Jurkat, Clone E6-1 (cell line): ENCODE data around the gene EBF3.

Experiments used
- DNase-seq: peaks from one replicate; pipeline ENCODE4 v3.0.0-alpha.2; 2011; ENCODE audit warnings: low read depth, low spot score
- H3K4me3 ChIP-seq: 2 replicates; pipeline ENCODE4 v1.5.1; 2011; ENCODE audit warnings: mild to moderate bottlenecking, low read length, control low read depth, moderate library complexity

EBF3 gene

DNA sequence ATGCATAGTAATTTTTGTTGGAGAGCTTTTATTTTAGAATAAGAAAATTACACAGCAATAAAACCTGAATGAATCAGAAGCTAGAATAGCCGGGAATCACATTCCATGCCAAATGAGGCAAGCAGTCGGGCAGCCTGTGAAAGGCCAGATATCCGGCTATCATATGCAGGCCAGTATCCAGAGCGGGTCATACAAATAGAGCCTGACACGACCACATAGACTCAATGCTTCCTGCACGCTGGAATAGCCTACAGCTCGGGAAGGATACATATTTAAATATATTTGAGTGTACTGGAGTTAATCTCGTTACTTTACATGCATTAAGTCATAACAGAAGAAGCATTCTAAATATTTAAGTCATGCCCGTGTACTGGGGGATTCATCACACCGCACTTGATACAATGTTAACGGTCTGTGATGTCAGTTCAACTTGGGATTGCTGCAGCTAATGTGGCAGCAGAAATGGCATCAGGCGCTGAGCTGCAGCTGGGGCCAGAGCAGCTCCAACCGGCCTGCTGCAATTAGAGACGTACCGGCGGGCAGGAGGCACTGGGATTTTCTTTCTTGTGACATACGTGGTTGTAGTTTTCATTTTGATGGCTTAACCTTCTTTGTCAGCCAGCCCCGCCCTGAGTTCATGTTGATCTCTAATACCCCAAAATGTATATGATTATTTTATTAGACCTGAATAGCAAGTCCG lies 112.0 kb downstream of the EBF3 start:
- no peak for DNase-seq
- no peak overlapping the region for H3K4me3 ChIP-seq

DNA sequence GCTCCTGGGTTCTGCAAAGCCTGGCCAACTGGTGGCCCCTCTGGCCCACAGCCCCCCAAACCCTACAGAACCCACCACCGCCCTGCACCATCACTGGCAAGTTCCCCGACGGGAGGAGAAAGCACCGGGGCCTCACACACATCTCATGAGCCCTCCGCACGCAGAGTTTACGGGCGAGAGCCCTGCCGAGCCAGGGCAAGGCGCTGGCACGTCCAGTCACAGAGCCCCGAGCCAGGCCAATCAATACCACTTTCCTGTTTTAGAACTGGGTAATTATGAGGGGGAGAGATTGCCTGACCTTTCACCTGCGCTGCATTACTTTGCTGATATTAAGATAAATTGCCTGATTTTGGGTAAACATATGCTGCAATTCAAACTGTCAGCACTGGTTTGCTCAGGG lies 113.3 kb downstream of the EBF3 start:
- no peak for DNase-seq
- H3K4me3 ChIP-seq = no peak overlapping the region

- DNase-seq = no peak
- no peak overlapping the region for H3K4me3 ChIP-seq
These were observed 113.8 kb downstream of the EBF3 start for GRCh38 chr10:129850316-129850715.

DNA sequence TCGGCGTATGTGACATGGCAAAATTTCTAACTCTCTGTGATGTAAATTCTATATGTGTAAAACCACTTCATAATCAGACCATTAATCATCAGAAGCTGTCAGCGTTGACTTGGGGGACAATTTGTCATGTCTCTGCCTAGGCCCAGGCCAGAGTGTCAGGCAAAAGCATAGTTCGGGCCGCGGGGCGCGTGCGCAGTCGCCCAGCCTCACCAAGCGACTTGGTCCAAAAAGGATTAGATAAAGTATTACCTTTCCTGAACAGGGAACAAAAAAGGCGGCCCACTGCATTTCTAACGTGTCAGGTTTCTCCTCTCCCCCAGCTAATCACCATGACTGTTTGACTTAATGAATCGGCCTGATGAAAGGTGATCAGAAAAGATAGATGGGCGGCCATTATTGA lies 114.2 kb downstream of the EBF3 start:
- DNase-seq = no peak
- no peak overlapping the region for H3K4me3 ChIP-seq

DNA sequence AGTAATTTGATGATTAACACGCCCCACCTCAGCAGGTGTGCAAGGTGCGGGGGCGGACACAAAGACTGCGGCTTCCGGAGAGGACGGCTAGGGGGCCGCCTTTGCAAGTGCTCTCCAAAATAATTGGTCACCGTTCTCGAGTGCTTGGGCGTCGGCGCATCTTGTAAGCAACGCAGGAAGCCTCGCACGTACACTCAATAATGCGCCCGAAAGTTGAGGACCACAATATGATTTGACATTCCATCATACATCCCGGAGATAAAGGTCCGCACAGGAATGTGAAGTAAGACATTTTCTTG lies 114.7 kb downstream of the EBF3 start:
- no peak for DNase-seq

GRCh38 chr10:129848696-129849451 lies 115.2 kb downstream of the EBF3 start:
- H3K4me3 ChIP-seq = no peak overlapping the region
- DNase-seq = no peak

More for the DNA sequence above, 114.7 kb downstream of the EBF3 start:
- H3K4me3 ChIP-seq = no peak overlapping the region

- no peak for DNase-seq
- no peak overlapping the region for H3K4me3 ChIP-seq
These were observed 116.2 kb downstream of the EBF3 start for GRCh38 chr10:129847741-129848483.

GRCh38 chr10:129846991-129847391 lies 117.1 kb downstream of the EBF3 start:
- no peak overlapping the region for H3K4me3 ChIP-seq
- no peak for DNase-seq

DNA sequence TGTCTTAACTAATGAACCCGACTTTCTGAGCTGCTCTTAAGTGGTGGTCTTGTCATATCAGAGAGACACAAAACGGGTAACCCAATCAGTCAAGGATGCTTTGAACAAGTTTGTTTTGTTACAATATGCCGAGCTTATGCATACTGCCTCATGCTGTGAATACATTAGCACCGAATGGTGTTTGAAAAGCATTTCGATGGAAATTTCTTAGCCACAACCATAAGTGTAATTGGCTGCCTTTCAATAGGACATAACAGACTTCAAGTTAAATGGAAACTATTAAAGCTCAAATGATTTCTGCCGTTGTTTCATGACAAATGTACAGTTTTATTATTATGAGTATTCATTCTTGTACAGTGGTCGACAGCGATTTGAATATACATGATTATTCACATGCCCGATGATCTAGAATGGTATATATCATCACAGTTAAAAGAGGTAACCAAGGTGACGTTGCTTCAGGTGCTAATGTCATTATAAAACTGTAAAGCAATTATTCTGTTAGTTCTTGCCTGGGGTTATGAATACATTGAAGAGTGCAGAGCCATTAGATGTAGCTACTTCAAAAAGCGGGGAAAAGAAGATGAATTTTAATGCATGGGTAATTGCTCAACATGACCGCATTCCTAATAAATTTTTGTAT lies 118.8 kb downstream of the EBF3 start:
- no peak for DNase-seq
- no peak overlapping the region for H3K4me3 ChIP-seq

GRCh38 chr10:129844216-129844766 lies 119.8 kb downstream of the EBF3 start:
- no peak overlapping the region for H3K4me3 ChIP-seq
- DNase-seq = no peak

- no peak overlapping the region for H3K4me3 ChIP-seq
- no peak for DNase-seq
These were observed 120.4 kb downstream of the EBF3 start for GRCh38 chr10:129843702-129844101.

- no peak overlapping the region for H3K4me3 ChIP-seq
- no peak for DNase-seq
These were observed 120.9 kb downstream of the EBF3 start for GRCh38 chr10:129843131-129843541.

- no peak overlapping the region for H3K4me3 ChIP-seq
- no peak for DNase-seq
These were observed 122.0 kb downstream of the EBF3 start for GRCh38 chr10:129842031-129842430.

GRCh38 chr10:129841590-129841989 lies 122.5 kb downstream of the EBF3 start:
- DNase-seq = no peak
- no peak overlapping the region for H3K4me3 ChIP-seq

DNA sequence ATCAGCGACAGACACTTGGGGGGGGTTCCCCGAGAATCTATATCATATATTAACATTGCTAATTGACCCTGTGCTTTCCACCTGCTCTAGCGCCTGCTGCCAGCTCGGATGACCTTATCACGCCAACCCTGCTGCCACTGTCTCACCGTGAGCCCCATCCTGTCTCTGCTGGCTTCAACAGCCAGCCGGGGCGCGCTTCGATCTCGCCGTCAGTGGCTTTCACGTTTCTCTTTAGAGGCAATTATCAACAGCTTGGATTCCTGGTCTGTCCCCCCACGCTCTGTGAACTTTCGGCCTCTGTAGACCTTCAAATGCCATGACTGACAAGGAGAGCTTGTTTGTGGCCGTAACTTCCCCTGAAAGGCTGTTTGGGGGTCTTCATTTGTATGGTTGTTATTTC lies 123.0 kb downstream of the EBF3 start:
- no peak overlapping the region for H3K4me3 ChIP-seq
- no peak for DNase-seq

GRCh38 chr10:129840196-129840590 lies 123.9 kb downstream of the EBF3 start:
- no peak for DNase-seq

DNA sequence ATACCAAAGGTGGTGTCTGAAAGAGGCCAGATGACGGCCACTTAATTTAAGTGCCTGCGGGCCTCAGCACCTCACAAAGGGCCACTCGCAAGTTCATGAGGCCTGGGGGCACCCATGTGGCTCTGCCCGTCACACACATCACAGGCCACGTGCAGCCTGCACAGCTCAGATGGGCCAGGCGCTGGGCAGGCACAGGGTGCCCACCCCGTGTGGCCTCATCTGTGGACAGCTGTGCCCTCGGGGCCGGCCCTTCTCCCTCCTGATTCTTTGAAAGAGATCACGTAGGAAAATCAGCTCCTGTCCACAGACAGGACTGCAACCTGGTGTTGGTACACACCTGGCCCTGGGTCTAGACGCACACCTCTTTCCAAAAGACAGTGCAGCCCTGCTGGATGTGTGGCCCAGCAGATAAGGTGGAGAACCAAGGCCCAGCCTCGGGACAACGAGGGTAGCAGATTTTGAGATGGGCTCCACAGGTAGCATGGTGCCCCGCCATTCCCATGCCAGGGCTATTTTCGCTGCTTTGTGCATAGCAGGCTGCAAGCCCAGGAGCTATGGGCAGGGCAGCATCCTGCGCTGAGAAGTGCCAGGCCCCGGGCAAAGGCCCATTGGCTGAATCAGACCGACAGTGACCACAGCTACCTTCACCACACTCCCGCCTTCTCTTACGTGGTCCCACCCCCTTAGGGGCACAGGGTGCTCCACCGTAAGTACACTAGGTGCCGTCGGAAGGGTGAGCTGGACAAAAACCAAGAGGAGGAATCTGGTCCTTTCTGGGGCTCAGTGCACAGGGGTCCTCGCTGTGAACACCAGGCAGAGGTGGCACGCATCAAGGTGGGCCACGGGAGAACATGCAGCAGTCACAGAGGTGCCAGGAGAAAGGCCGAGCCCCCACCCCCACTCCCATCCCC lies 124.5 kb downstream of the EBF3 start:
- DNase-seq = no peak
- H3K4me3 ChIP-seq = no peak overlapping the region

More at GRCh38 chr10:129840196-129840590, 123.9 kb downstream of the EBF3 start:
- H3K4me3 ChIP-seq = no peak overlapping the region

GRCh38 chr10:129838794-129839193 lies 125.3 kb downstream of the EBF3 start:
- DNase-seq = no peak
- no peak overlapping the region for H3K4me3 ChIP-seq
